IPS-NIHi7 (cell line): ENCODE measurements around the gene KCTD20.
"Not testable (repeated sequence)": the region's sequence is repeated elsewhere in the genome, so short reads cannot be mapped to it uniquely, and the experiment has no call there.

Source experiments
- DNase-seq: peaks from one replicate; pipeline ENCODE4 v3.0.0; 2012; ENCODE audit warnings: mixed read lengths; ENCODE audit errors: extremely low spot score

KCTD20 gene

GRCh38 chr6:36444470-36444869 is 1.7 kb downstream of the KCTD20 start:
- DNase-seq = no peak

- no peak for DNase-seq
Observed at GRCh38 chr6:36445621-36446020, 2.8 kb downstream of the KCTD20 start.

- DNase-seq = not testable (repeated sequence)
Observed at GRCh38 chr6:36449173-36449572, 6.4 kb downstream of the KCTD20 start.

GRCh38 chr6:36452897-36453296 is 10.1 kb downstream of the KCTD20 start:
- not testable (repeated sequence) for DNase-seq

- DNase-seq = no peak
Observed at GRCh38 chr6:36455486-36456027, 12.8 kb downstream of the KCTD20 start.

- no peak for DNase-seq
Observed at GRCh38 chr6:36459501-36459900, 16.7 kb downstream of the KCTD20 start.

- DNase-seq = no peak
Observed at GRCh38 chr6:36460916-36461315, 18.1 kb downstream of the KCTD20 start.

- no peak for DNase-seq
Observed at GRCh38 chr6:36461646-36462045, 18.8 kb downstream of the KCTD20 start.

- DNase-seq = no peak
Observed at GRCh38 chr6:36463676-36464075, 20.9 kb downstream of the KCTD20 start.

- no peak for DNase-seq
Observed at GRCh38 chr6:36464233-36464632, 21.4 kb downstream of the KCTD20 start.

- DNase-seq = no peak
Observed at GRCh38 chr6:36467625-36468024, 24.8 kb downstream of the KCTD20 start.

GRCh38 chr6:36469148-36469661 is 26.4 kb downstream of the KCTD20 start:
- DNase-seq = no peak

GRCh38 chr6:36469946-36470345 is 27.1 kb downstream of the KCTD20 start:
- no peak for DNase-seq

- DNase-seq = no peak
Observed at GRCh38 chr6:36478051-36478526, 35.3 kb downstream of the KCTD20 start.

GRCh38 chr6:36479256-36479655 is 36.5 kb downstream of the KCTD20 start:
- no peak for DNase-seq

GRCh38 chr6:36483326-36483725 is 40.5 kb downstream of the KCTD20 start:
- DNase-seq = not testable (repeated sequence)

GRCh38 chr6:36484736-36485135 is 41.9 kb downstream of the KCTD20 start:
- no peak for DNase-seq

GRCh38 chr6:36487698-36488097 is 44.9 kb downstream of the KCTD20 start:
- no peak for DNase-seq

GRCh38 chr6:36488221-36488620 is 45.4 kb downstream of the KCTD20 start:
- DNase-seq = no peak

- no peak for DNase-seq
Observed at GRCh38 chr6:36489426-36489825, 46.6 kb downstream of the KCTD20 start.

GRCh38 chr6:36491378-36491965 is 48.7 kb downstream of the KCTD20 start:
- peak; percentile 30 for DNase-seq

GRCh38 chr6:36492092-36492491 is 49.3 kb downstream of the KCTD20 start:
- DNase-seq = no peak

GRCh38 chr6:36492621-36493020 is 49.8 kb downstream of the KCTD20 start:
- no peak for DNase-seq

GRCh38 chr6:36493319-36493718 is 50.5 kb downstream of the KCTD20 start:
- DNase-seq = no peak
